Activated CD8-positive, alpha-beta T cell treated with anti-CD3 and anti-CD28 coated beads for 36 hours (primary cell): ENCODE measurements around the gene MMP7. TPM values are rescaled to one million over a fixed set of nuclear protein-coding genes. Genes with fewer than 3 reads are reported as not detected.

Experiments
- ATAC-seq: fragments of 200-7000 bp; cut with Tn5 transposase; one replicate; pipeline ENCODE4 v1.10.0; 2021; ENCODE audit warnings: mild to moderate bottlenecking, moderate library complexity
- CTCF ChIA-PET: fragments of 350-600 bp; sonication (Branson Sonifier 250); formaldehyde crosslinking; loops from one replicate; lab custom pipeline; 2021; ENCODE audit warnings: antibody characterized with exemption; lab: Charles Lee
- POLR2A ChIA-PET: fragments of 350-600 bp; sonication (Branson Sonifier 250); formaldehyde crosslinking; loops from one replicate; lab custom pipeline; 2021; ENCODE audit warnings: antibody characterized with exemption; lab: Charles Lee
- DNase-seq: peaks from one replicate; pipeline ENCODE4 v3.0.0-alpha.2; 2020
- H3K27ac Mint-ChIP-seq: one replicate; pipeline ENCODE4 v1.8.0; 2021; ENCODE audit warnings: mild to moderate bottlenecking, mixed read lengths
- H3K27me3 Mint-ChIP-seq: one replicate; pipeline ENCODE4 v1.8.0; 2021; ENCODE audit warnings: mixed read lengths
- H3K36me3 Mint-ChIP-seq: one replicate; pipeline ENCODE4 v1.8.0; 2021; ENCODE audit warnings: low read depth, mixed read lengths
- H3K4me1 Mint-ChIP-seq: one replicate; pipeline ENCODE4 v1.8.0; 2021; ENCODE audit warnings: low read depth, mixed read lengths
- H3K4me3 Mint-ChIP-seq: one replicate; pipeline ENCODE4 v1.8.0; 2021; ENCODE audit warnings: mild to moderate bottlenecking, moderate library complexity, mixed read lengths
- H3K9me3 Mint-ChIP-seq: one replicate; pipeline ENCODE4 v1.8.0; 2021; ENCODE audit warnings: mixed read lengths
- intact Hi-C: fragments of 100-400 bp; cut with micrococcal nuclease; formaldehyde crosslinking; loops from one replicate; pipeline ENCODE4 v1.10.0; 2022
- total RNA-seq, 2 experiments: library from RNA; stranded (reverse); gene quantifications; one replicate each; pipeline ENCODE4 v1.2.3, GENCODE V29; 2021
- TF ChIP-seq, protein P1 (sequence below): fragments of 200-600 bp; IDR thresholded peaks from one replicate; pipeline ENCODE4 v1.8.0; 2022; ENCODE audit warnings: antibody characterized with exemption, mild to moderate bottlenecking

The MMP7 gene
- total RNA-seq, 2 experiments from 2014 or later = not detected

DNA sequence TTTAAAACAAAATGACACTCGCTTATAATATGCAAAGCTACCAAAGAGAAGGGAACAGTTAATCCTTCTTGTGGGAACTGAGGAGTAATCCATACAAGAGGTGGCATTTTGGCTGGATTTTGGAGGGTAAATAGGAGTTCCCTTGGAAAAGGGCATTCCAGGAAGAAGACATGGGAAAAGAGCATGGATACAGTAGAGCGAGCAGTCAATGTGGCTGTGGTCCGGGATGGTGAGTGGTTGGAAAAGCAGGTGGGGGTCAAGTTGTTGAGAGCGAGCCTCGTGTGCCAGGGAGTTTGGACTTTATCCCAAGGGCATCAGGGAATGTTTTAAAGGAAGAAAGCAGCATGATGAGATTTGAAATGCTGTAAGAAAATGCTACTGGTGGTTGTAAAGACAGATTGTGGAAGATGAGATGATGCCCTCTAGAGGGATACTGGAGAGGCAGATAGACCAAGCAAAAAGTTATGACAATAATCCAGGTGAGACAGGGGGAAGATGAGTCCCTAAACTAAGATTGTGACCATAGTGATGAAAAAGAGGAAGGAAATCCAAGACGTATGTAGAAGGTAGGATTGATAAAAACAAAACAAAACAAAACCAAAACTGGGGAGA, 3.8 kb upstream of the MMP7 start:
- Mint-ChIP-seq H3K4me1 (peaks cover 6% of the 10 kb centered on the region), H3K27ac (no peak overlapping the region), H3K36me3 (no peaks in the 10 kb centered on the region), H3K4me3 (no peak overlapping the region), H3K27me3 (peaks cover 3% of the 10 kb centered on the region), H3K9me3 (no peaks in the 10 kb centered on the region)
- DNase-seq (no peak), ATAC-seq (no peak)
- TF ChIP-seq, protein P1, sequence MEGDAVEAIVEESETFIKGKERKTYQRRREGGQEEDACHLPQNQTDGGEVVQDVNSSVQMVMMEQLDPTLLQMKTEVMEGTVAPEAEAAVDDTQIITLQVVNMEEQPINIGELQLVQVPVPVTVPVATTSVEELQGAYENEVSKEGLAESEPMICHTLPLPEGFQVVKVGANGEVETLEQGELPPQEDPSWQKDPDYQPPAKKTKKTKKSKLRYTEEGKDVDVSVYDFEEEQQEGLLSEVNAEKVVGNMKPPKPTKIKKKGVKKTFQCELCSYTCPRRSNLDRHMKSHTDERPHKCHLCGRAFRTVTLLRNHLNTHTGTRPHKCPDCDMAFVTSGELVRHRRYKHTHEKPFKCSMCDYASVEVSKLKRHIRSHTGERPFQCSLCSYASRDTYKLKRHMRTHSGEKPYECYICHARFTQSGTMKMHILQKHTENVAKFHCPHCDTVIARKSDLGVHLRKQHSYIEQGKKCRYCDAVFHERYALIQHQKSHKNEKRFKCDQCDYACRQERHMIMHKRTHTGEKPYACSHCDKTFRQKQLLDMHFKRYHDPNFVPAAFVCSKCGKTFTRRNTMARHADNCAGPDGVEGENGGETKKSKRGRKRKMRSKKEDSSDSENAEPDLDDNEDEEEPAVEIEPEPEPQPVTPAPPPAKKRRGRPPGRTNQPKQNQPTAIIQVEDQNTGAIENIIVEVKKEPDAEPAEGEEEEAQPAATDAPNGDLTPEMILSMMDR = no peak
- POLR2A ChIA-PET = interaction anchor here (1.0 kb wide), 1 partner anchor 14 kb away, joined by 4 read pairs; no protein-coding TSS in a partner anchor
- CTCF ChIA-PET = interaction anchor here (0.7 to 1.1 kb wide), 3 partner anchors 79 to 167 kb away, joined by 3 to 4 read pairs (median 4); no protein-coding TSS in a partner anchor
- intact Hi-C loops = no loop called here

DNA sequence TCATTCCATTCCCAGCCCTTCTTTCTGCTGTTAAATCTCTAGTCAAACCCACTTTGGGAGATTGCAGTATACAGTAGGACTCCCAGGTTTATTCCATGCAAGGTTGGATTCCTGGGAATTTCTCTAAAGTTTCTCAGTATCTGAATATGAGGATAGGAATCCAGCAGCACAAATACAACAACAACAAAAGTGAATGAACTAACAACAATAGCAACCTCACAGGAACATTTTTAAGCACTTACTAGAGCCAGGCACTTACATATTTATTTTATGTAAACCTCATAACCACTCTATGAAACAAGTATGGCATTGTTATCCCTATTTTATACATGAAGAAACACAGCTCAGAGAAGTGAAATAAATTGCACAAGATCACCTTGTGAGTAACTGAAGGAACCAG, 1.9 kb downstream of the MMP7 start:
- no peaks in the 10 kb centered on the region for H3K9me3 Mint-ChIP-seq
- POLR2A ChIA-PET = no interaction called here
- no peak overlapping the region for H3K27ac Mint-ChIP-seq
- intact Hi-C loops = no loop called here
- peaks cover 6% of the 10 kb centered on the region for H3K4me1 Mint-ChIP-seq
- no peak overlapping the region for H3K4me3 Mint-ChIP-seq
- H3K27me3 Mint-ChIP-seq = no peaks in the 10 kb centered on the region
- TF ChIP-seq, protein P1 = no peak
- no peak for ATAC-seq
- CTCF ChIA-PET = interaction anchor here (1.6 kb wide), 1 partner anchor 10 kb away, joined by 4 read pairs; no protein-coding TSS in a partner anchor
- no peaks in the 10 kb centered on the region for H3K36me3 Mint-ChIP-seq
- DNase-seq = no peak

DNA sequence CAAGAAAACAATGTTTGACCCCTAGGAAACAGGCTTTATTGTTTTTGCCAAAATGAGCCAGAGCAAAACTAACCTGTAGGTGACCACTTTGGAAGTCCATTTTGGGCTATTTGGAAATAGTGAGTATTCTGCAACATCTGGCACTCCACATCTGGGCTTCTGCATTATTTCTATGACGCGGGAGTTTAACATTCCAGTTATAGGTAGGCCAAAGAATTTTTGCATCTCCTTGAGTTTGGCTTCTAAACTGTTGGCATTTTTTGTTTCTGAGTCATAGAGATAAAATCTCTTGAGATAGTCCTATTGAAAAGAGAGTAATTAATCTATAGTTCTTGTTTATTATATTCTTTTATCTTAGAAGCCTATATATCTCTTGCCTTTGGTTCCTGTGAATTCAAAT, 2.9 kb downstream of the MMP7 start:
- ChIA-PET POLR2A (no interaction called here), CTCF (no interaction called here)
- H3K27ac Mint-ChIP-seq = no peak overlapping the region
- TF ChIP-seq, protein P1 = no peak
- intact Hi-C loops = no loop called here
- H3K4me3 Mint-ChIP-seq = no peak overlapping the region
- H3K9me3 Mint-ChIP-seq = no peaks in the 10 kb centered on the region
- no peak for ATAC-seq
- H3K27me3 Mint-ChIP-seq = no peaks in the 10 kb centered on the region
- H3K36me3 Mint-ChIP-seq = no peaks in the 10 kb centered on the region
- H3K4me1 Mint-ChIP-seq = peaks cover 7% of the 10 kb centered on the region
- DNase-seq = no peak

DNA sequence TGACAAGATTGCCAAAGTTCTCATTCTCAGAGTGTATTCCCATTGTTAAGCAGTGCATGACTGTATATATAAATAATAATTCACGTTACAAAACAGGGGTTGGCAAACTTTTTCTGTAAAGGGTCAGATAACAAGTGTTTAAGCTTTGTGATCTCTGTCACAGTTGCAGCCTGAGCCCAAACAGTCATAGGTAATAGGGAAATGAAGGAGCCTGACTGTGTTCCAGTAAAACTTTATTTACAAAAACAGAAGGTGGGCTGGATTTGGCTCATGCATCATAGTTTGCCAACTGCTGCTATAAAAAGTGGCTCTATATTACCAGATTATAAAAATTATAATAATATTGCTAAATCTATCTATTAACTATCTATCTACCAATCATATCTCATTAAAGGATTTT, 3.5 kb downstream of the MMP7 start:
- CTCF ChIA-PET = interaction anchor here (0.6 to 2.2 kb wide), 3 partner anchors 86 to 318 kb away, joined by 3 to 7 read pairs (median 6); no protein-coding TSS in a partner anchor
- intact Hi-C loops = no loop called here
- no peak overlapping the region for H3K4me3 Mint-ChIP-seq
- no peak for ATAC-seq
- H3K4me1 Mint-ChIP-seq = peaks cover 9% of the 10 kb centered on the region
- no peaks in the 10 kb centered on the region for H3K27me3 Mint-ChIP-seq
- DNase-seq = no peak
- H3K9me3 Mint-ChIP-seq = no peaks in the 10 kb centered on the region
- TF ChIP-seq, protein P1 = no peak
- POLR2A ChIA-PET = no interaction called here
- H3K36me3 Mint-ChIP-seq = no peaks in the 10 kb centered on the region
- H3K27ac Mint-ChIP-seq = no peak overlapping the region

DNA sequence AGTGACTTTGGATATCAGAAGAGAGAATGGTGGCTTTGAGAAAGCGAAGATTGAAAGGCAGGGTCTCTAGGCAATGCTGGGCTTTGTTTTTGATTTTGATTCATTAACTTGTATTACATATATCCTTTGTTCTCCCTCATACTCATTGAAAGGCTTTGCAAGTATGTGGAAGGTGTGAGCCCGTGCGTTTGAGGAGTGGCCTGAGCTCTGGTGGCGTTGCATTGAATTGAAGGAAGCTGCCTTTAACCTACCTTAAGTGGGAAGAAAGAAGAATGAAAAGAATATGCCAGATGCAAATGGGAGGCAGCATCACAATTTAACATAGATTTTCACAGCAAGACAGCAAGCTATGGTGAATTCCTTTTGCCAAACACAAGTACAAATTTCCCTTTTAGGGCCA, 6.7 kb downstream of the MMP7 start:
- Mint-ChIP-seq H3K36me3 (no peaks in the 10 kb centered on the region), H3K4me1 (peaks cover 3% of the 10 kb centered on the region), H3K4me3 (no peak overlapping the region), H3K27me3 (peaks cover 4% of the 10 kb centered on the region), H3K9me3 (no peaks in the 10 kb centered on the region), H3K27ac (no peak overlapping the region)
- TF ChIP-seq, protein P1 = no peak
- ChIA-PET CTCF (interaction anchor here (1.0 to 2.7 kb wide), 6 partner anchors 9 to 181 kb away, joined by 3 to 14 read pairs (median 3); no protein-coding TSS in a partner anchor), POLR2A (no interaction called here)
- DNase-seq (no peak), ATAC-seq (no peak)
- intact Hi-C loops = no loop called here
